HG03432 (cell line): ENCODE measurements around the gene EGF.

Experiments used
- ATAC-seq: cut with Tn5 transposase; IDR thresholded peaks from one replicate; pipeline ENCODE4 v1.9.1; 2021; ENCODE audit warnings: mild to moderate bottlenecking, moderate library complexity; ENCODE audit not compliant: unreplicated experiment

The EGF gene

GRCh38 chr4:109990261-109991257 is 77.9 kb downstream of the EGF start:
- ATAC-seq = peak; percentile 85

GRCh38 chr4:109993116-109993515 is 80.4 kb downstream of the EGF start:
- ATAC-seq = no peak

- ATAC-seq = peak; percentile 71
These were observed 81.7 kb downstream of the EGF start for GRCh38 chr4:109994415-109994827.

DNA sequence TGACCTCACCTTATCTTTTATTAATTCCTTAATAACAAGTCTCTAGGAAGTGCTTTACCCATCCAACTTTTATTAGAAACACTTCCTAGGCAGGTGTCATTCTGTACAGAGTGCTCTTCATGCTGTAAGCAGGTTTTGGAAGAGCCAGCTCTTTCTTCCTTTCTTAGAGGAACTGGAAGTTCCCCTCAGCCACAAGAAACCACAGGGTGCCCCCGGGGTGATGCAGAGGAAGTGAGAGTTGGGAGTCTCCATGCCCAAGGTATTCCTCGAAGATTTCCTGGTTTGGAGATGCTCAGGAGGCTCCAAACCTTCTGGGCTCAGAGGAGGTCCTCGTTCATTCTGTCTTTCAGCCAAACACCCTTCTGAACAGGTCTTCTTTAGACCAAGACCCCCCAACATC is 83.8 kb downstream of the EGF start:
- ATAC-seq = no peak

DNA sequence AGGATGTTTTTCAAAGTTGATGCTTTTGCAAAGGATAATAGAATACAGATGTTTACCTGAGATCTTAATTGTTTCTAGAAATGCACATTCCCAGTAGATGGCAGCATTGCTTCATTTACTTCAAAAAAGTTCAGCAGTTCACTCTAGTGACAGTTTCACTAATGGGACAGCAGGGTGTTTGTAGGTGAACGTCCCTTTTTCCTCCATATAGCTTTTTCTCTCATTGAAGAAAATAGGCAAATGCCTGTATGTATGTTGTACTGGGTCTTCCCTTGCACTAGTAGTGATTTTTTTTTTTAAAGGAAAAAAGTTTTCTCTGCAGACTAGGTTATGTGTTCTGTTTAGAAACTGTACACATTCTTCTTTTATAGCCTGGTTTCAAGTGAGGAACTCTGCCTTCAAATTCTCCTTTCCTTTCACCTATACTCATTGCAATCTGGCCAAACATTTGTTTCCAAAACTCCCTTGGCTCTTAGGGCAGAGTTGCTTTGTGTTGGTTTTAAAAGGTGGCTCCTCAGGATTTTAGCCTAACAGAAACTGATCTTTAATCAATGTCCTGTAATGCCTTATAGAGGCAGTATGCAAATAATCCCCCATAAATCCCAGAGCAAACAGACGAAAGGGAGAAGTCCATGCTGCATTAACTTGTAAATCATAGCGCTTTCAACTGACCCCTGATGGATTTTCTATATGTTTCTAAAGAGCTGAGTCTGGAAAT is 86.3 kb downstream of the EGF start:
- peak; percentile 39 for ATAC-seq

DNA sequence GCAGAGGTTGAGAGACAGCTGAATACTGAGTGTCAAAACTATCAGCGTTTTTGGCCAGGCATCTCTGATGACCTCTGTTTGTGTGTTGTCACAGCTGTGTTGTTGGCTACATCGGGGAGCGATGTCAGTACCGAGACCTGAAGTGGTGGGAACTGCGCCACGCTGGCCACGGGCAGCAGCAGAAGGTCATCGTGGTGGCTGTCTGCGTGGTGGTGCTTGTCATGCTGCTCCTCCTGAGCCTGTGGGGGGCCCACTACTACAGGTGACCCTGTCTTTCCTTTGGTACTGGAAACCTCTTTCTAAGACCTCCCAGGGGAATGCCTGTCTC is 86.9 kb downstream of the EGF start:
- no peak for ATAC-seq

GRCh38 chr4:110002326-110002725 is 89.6 kb downstream of the EGF start:
- no peak for ATAC-seq

DNA sequence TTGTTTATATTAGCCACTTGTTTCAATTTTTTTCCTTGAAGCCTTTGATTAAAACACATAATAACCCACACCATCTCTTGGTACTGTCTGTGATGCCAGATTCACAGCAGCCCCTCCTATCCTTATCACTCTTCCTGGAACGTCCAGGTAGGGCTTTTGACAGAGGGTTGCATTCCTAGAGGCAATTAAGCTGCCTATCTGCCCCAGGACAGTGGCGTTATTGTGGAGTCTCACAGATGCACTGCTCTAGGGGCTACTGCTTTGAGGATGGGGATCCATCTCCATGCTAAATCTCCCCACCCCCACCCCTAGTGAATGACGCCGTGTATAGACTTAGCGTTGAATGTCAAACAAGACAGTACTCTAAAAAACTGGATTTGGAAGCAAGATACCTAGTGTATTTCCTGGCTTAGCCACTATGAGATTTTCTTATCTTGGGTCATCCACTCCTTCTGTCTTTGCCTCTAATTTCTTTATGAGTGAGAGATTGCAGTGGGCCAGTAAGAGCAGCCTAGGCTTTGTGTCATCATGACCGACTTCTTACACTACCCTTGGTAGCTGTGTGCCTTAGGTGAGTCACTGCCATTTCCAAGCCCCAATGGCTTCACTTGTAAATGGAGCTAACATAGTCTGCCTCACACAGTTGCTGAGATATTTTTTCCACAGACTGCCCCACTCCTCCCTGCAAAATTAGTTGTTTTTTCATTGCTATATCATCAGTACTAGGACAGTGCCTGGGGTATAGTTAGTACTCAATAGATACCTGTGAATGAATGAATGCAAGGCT is 90.9 kb downstream of the EGF start:
- ATAC-seq = no peak

DNA sequence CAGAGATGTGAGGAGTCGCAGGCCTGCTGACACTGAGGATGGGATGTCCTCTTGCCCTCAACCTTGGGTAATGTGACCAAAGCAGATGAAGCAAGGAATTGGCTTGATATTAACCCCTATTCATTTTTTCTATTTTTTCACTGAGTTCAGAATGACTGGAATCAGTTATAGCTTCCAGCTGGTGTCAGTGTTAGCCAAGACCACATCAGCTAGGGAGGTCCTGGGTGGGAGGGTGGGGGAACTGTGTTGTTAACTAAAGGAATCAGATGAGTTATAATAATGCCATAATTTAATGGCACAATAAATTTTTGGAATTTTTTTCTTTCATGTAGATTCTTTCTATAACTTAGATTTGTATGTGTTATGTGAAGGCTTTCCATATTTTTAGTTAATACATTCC is 91.9 kb downstream of the EGF start:
- no peak for ATAC-seq

- ATAC-seq = peak; percentile 87
These were observed 92.9 kb downstream of the EGF start for GRCh38 chr4:110005461-110006056.

DNA sequence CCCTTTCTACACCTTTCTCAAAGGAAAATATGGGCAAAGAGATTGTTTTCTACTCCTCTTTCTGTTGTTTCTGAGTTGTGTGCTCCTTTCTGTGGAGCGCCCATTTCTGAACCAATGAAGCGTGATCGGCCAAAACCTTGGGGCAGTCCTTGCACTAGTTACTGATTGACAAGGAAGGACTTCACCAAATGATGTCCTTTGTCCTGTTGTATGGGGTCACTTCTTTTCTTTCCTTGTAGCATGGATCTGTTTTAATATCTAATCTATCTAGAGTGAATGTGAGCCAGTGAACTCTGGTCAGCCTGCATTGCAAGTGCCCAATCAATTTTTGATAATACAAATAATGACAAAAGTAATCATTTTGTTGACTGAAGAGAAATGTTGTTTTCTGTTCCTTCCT is 94.5 kb downstream of the EGF start:
- ATAC-seq = no peak

DNA sequence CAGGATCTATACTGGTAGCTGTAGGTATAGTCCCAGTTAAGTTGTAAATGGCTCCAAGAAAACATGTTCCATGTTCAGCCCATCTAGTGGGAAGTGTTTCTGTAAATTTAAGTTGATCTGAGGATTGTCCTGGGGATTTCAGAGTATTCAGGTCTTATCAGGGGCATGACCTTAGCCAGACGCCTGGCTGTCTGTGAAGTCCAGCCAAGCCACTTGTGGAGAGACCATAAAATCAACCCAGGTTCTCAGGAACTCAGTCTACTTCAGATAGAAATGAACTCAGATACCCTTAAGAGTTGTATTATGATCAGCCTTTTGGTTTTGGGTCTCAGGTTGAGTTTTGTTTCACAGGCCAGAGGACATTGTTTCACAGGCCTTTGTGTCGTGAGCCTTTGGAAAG is 95.9 kb downstream of the EGF start:
- no peak for ATAC-seq

- ATAC-seq = no peak
These were observed 96.9 kb downstream of the EGF start for GRCh38 chr4:110009550-110009949.

DNA sequence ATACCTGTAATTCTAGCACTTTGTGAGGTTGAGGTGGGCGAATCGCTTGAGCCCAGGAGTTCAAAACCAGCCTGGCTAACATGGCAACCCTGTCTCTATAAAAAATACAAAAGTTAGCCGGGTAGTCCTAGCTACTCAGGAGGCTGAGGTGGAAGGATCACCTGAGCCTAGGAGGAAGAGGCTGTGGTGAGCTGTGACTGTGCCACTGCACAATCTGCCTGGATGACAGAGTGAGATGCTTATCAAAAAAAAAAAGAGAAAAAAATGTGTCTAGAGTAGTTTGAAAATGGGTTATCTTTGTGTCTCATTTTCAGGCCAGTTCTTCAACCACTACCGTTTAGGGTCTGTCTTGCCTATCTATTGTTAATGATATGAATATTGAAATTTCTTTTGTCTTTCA is 98.1 kb downstream of the EGF start:
- no peak for ATAC-seq

DNA sequence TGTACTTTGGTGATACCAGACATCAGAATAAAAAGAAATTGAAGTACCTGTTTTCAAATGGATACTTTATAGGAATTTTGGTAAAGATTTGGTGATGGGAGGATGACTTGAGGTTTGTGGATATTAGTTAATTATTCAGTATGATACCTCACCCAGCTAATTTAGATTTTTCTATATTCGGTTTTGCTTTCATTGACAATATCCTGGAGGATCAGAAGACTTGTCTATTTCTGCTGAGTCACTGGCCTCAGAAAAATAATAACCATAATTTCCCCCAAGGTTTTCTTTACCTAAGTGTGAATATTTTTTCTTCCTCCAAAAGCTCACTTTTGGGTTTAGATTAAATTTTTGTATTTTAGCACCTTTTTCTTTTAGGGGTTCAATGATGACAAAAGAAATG is 100.2 kb downstream of the EGF start:
- ATAC-seq = no peak

DNA sequence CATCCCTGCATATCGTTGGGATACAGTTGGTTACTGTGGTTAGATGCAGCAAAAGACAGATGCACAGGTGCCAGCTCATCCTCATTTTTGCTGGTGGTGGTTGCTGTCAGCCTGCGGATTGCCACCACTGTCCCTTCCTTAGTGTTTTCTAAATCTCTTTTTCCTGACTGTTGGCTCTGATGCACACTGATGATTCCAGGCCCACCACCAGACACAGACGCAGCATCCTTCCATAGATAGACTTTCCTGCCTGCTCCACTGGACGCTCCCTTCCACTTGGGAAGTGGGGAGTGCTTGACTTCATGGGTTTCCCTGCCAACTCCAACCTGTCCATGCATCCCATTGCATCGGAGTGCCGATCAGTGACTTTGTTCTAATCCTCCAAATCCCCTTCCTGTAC is 101.5 kb downstream of the EGF start:
- ATAC-seq = no peak

- ATAC-seq = no peak
These were observed 106.5 kb downstream of the EGF start for GRCh38 chr4:110019153-110019552.

- ATAC-seq = no peak
These were observed 107.5 kb downstream of the EGF start for GRCh38 chr4:110020139-110020538.

GRCh38 chr4:110020646-110021443 is 108.2 kb downstream of the EGF start:
- no peak for ATAC-seq

- ATAC-seq = no peak
These were observed 109.8 kb downstream of the EGF start for GRCh38 chr4:110022457-110022856.
